ENCODE results near the gene TP53I3. TPM values are rescaled to one million over a fixed set of nuclear protein-coding genes. Genes with fewer than 3 reads are reported as not detected.
A peak's percentile ranks its signal among the peaks of the same experiment; 100 is the strongest.
"Not testable (repeated sequence)": the region's sequence is repeated elsewhere in the genome, so short reads cannot be mapped to it uniquely, and the experiment has no call there.

TP53I3 gene
- total RNA-seq, 1 donor from 2014 or later, result 15.4 TPM

DNA sequence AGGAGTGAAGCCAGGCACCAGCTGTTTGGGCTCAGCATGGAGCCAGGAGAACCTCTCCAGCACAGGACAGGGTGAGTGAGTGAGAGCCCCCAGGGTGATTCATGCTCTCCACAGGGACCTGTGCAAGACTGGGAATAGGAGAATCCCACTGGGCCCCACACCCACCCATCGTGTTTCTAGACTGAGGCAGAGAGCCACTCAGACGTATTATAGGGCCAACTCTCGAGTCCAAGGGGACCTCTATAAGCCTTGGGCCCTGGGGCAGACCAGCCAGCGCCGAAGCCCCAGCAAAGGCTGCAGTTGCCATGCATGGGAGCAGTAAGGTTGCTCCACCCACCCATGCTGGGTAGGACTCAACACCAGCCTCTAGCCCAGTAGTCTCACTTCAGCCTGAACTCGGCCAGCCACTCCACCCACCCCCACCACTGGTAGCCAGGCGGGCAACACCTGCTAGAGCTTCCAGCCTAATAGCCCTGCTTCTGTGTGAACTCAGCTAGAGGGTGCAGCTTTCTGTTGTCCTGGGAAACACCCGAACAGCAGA is 19.5 kb upstream of the TP53I3 start:
- ATAC-seq (ENCODE audit: poor library complexity) (no peak), DNase-seq (no peak)
- intact Hi-C loops (cut with DNase I), result no loop called here

DNA sequence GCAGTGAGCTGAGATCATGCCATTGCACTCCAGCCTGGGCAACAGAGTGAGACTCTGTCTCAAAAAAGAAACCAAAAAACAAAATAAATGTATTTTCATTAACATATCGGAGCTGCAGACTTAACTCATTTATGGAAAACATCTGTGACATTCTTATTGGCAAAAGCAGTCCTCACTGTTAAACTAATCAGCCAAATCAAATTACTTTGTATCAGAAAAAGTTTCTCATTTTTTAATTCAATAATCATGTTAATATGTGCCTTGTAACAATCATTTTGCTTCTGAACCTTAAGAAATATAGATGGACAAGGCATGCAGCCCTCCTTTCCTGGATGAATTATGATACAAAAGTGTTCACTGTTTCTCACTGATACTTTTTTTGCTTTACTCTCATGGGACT is 18.0 kb upstream of the TP53I3 start:
- DNase-seq (no peak), ATAC-seq (ENCODE audit: poor library complexity) (no peak)
- intact Hi-C loops (cut with DNase I), result no loop called here

DNA sequence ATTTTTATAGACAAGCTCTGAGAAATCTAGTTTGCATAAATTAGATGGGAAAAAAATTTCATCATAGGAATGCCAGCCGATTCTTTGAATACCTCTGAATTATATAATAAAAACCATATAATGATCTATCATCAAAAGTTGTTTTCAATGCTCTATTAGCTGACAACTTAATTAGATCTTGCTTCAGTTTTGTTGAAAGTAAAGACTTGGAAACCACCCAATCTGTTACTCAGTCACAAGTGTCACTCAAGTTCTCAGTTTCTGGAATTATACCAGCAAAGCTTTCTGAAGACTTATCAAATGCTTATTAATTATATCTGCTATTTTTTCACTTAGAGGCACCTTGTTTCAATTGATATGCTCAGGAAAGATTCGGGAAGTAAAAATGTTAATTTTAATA is 17.4 kb upstream of the TP53I3 start:
- DNase-seq, result no peak
- no peak for ATAC-seq (ENCODE audit: poor library complexity)
- intact Hi-C loops (cut with DNase I), result no loop called here

DNA sequence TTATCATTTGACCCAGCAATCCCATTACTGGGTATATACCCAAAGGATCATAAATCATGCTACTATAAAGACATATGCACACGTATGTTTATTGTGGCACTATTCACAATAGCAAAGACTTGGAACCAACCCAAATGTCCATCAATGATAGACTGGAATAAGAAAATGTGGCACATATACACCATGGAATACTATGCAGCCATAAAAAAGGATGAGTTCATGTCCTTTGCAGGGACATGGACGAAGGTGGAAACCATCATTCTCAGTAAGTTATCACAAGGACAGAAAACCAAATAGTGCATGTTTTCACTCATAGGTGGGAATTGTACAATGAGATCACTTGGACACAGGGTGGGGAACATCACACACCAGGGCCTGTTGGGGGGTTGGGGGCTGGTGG is 16.1 kb upstream of the TP53I3 start:
- DNase-seq; intact Hi-C loops (cut with DNase I); ATAC-seq (ENCODE audit: poor library complexity): not testable (repeated sequence)

DNA sequence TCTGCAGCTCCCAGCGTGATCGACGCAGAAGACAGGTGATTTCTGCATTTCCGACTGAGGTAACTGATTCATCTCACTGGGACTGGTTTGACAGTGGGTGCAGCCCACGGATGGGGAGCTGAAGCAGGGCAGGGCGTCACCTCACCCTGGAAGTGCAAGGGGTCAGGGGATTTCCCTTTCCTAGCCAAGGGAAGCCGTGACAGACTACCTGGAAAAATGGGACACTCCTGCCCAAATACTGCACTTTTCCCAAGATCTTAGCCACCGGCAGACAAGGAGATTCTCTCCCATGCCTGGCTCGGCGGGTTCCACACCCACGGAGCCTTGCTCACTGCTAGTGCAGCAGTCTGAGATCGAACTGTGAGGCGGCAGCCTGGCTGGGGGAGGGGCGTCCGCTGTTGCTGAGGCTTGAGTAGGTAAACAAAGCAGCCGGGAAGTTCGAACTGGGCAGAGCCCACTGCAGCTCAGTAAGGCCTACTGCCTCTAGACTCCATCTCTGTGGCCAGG is 10.6 kb upstream of the TP53I3 start:
- intact Hi-C loops (cut with DNase I); ATAC-seq (ENCODE audit: poor library complexity); DNase-seq: not testable (repeated sequence)

DNA sequence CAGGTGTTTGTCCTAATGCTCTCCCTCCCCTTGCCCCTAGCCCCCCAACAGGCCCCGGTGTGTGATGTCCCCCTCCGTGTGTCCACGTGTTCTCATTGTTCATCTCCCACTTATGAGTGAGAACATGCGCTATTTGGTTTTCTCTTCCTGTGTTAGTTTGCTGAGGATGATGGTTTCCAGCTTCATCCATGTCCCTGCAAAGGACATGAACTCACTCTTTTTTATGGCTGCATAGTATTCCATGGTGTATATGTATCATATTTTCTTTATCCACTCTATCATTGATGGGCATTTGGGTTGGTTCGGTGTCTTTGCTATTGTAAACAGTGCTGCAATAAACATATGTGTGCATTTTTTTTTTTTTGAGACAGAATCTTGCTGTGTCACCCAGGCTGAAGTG is 8.6 kb upstream of the TP53I3 start:
- intact Hi-C loops (cut with DNase I); DNase-seq; ATAC-seq (ENCODE audit: poor library complexity): not testable (repeated sequence)

DNA sequence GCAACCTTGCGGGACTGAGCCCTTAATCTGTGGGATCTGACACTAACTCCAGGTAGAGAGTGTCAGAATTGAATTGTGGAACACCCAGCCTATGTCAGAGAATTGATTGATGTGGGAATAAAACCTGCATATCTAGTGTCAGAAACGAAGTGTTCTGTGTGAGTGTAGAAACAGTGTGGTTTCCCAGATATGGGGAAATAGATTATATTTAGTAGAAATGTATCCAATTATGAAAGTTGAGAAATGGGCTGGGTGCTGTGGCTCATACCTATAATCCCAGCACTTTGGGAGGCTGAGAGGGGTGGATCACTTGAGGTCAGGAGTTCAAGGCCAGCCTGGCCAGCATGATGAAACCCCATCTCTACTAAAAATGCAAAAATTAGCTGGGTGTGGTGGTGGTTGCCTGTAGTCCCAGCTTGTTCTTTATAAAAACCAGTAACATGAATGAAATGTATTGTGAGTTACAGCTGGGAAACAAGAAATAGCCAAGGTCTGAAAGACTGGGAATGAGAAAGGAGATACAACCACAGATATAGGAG is 4.3 kb upstream of the TP53I3 start:
- intact Hi-C loops (cut with DNase I), result loop anchor here (10.0 kb wide), 1 partner anchor 264 kb away; no protein-coding TSS in a partner anchor
- DNase-seq (no peak), ATAC-seq (ENCODE audit: poor library complexity) (no peak)

DNA sequence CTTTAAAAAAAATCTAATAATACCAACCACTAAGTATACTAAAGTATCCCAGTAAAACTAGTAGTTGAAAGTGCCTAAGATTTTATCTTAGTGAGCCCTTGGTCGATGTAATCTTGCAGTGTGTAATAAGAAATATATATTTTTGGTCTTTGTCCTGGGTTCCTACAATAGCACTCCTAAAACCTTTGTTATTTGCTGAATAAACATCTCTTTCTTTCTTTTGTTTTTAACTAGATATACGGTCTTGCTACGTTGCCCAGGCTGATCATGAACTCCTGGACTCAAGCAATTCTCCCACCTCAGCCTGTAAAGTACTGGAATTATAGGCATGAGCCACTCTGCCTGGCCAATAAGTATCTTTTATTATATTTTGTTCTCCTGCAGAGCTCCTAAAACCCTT is 2.4 kb upstream of the TP53I3 start:
- DNase-seq, result no peak
- no peak for ATAC-seq (ENCODE audit: poor library complexity)
- intact Hi-C loops (cut with DNase I), result loop anchor here (10.0 kb wide), 1 partner anchor 262 kb away; no protein-coding TSS in a partner anchor

DNA sequence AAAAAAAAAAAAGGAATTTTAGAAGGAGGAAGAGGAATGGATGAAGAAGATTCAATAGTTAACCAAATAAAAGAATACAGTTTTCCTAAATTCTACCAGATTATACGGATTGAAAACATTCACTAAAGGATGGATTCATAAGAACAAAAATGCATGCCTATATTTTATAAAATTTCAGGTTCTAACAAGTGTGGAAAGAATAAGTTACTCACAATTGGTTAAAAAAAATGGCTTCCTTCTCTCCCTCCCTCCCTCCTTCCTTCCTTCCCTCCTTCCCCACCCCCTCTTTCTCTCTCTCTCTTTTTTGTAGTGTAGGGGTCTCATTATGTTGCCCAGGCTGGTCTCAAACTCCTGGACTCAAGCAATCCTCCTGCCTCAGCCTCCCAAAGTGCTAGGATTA is 1.6 kb upstream of the TP53I3 start:
- no peak for ATAC-seq (ENCODE audit: poor library complexity)

DNA sequence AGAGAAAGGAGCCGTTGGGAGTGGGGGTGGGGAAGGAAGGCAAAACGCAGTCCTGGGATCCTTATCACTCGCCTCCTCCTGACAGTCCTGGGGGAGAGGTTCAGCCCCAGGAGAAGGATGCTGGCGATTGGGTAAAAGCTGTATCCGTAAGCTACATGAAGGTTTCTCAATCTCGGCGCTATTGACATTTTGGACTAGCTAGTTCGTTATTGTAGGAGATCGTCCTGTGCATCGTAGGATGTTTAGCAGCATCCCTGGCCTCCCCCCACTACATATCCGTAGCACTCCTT is 511 bp upstream of the TP53I3 start:
- ATAC-seq (ENCODE audit: poor library complexity) (peak; percentile 1), DNase-seq (no peak)
- intact Hi-C loops (cut with DNase I), result loop anchor here (10.0 kb wide), 1 partner anchor 260 kb away; no protein-coding TSS in a partner anchor

More for the DNA sequence above, 1.6 kb upstream of the TP53I3 start:
- intact Hi-C loops (cut with DNase I), result loop anchor here (10.0 kb wide), 1 partner anchor 261 kb away; no protein-coding TSS in a partner anchor
- no peak for DNase-seq

DNA sequence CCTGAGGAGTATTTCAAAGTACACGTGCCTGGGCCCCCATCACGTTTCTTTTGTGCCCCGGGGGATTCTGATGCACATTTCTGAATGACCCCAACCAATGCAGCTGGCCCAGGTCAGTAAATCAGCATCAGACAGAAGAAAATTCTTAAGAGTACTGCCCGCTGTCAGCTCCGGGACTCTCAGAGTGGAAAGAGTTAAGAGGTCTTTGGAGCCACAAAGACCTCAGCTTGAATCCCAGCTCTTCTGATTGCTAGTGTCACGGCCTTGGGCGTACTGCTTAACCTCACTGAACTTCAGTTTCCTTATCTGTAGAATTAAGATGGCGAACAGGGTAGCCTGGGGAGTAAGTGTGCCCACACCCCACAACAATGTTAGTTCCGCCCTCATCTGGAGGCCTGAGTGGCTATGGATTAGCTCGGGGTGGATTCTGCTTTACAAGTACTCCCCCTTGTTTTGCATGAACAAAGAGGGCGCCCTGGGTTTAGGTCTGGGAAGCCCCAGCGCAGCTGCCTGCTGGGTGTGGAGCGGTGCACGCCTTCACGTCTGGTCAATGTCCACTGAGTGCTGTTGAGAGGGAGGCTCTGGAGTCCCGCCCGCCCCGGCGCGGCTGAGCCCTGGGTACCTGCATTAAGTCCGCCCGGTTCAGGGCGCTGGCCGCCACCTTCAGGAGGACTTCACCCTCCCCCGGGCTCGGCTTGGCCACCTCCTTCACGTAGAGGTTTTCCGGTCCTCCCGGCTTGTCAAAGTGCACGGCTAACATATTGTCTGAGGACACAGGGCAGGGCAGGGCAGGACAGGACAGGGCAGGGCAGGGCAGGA is 858 bp downstream of the TP53I3 start:
- intact Hi-C loops (cut with DNase I), result loop anchor here (10.0 kb wide), 1 partner anchor 259 kb away; no protein-coding TSS in a partner anchor
- ATAC-seq (ENCODE audit: poor library complexity), result peak; percentile 77
- no peak for DNase-seq

DNA sequence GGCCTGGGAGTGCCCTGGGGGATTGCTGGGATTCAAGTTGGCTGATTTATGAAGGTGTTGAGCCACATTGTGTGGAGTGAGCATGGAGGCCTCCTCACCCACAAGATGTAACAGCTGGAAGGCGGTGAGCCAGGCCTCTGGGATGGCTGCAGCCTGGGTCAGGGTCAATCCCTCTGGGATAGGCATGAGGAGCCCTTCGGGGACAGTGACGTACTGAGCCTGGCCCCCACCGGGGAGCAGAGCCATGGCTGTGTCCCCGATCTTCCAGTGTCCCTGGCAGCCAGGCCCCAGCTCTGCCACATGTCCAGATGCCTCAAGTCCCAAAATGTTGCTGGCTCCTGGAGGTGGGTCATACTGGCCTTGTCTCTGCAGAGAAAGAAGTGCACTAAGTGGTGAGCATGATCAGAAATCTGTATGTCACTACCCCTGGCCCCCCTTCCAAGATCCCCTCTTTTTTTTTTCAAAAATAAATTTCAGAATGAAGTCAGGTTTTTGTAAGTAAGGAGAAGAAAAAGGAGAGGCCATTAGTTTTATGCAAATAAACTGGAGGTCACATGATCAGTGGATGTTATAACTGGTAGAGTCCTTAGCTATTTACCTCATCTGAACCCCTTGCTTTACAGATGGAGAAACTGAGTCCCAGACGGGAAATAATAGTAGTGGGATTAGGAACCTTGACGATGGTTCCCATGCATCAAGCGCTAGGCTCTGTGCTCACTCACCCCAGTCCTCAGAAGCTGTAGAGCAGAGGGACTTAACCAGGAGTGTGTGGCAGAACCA is 1.7 kb downstream of the TP53I3 start:
- intact Hi-C loops (cut with DNase I), result loop anchor here (10.0 kb wide), 1 partner anchor 258 kb away; no protein-coding TSS in a partner anchor
- no peak for DNase-seq

DNA sequence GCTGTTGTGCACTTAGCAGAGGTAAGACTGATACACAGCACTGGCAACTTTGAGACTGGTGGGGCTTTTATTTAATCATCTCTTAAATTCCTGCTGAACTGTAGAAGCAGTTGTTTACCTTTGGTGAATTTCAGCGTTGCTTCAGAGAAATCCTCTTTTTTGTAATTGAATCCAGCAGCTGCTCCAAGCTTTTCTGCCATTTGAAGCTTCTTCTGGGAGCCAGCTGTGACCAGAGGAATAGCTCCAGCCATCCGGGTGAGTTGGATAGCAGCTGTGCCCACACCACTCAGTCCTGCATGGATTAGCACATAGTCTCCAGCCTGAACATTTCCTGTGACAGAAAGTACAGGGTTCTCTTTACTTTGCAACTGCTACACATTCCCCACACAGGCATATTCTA is 3.9 kb downstream of the TP53I3 start:
- DNase-seq (no peak), ATAC-seq (ENCODE audit: poor library complexity) (no peak)
- intact Hi-C loops (cut with DNase I), result loop anchor here (10.0 kb wide), 1 partner anchor 256 kb away; no protein-coding TSS in a partner anchor

More for the DNA sequence above, 1.7 kb downstream of the TP53I3 start:
- no peak for ATAC-seq (ENCODE audit: poor library complexity)

DNA sequence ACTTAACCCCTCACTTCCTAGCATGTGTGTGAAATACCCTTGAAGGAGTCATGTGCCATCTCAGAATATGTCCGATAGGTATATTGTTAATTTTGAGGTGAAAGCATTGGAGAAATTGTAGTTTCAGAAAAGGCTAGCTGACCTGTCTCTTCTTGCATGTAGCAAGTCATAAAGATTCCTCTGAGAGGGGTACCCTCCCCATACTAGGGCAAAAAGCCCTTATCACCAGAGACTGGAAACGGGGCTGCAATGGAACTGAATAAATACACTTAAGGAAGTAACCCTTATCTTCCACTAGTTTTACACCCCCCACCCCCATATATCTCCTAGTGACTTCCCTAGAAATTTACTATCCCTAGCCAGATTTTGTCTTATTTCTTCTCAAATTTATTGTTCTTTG is 6.8 kb downstream of the TP53I3 start:
- intact Hi-C loops (cut with DNase I), result loop anchor here (5.0 kb wide), 1 partner anchor 151 kb away; the partner anchor contains the start of gene ATAD2B
- ATAC-seq (ENCODE audit: poor library complexity), result no peak

DNA sequence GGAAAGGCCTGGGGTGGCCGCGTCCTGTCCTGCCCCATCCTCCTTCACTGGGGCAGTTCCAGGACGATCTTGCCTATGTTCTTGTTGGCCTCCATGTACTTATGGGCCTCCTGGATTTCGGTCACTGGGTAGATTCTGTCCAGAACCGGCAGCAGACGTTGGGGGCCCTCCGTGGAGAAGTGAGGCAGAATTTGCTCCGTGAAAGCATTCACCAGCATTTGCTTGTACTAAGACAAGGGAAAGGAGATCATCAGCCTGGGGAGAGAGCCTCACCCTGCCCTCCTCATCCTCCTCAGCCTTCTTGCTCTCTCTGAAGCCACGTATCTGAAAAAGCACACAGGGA is 7.1 kb downstream of the TP53I3 start:
- intact Hi-C loops (cut with DNase I), result loop anchor here (5.0 kb wide), 1 partner anchor 150 kb away; the partner anchor contains the start of gene ATAD2B
- ATAC-seq (ENCODE audit: poor library complexity) (no peak), DNase-seq (no peak)

More for the DNA sequence above, 6.8 kb downstream of the TP53I3 start:
- DNase-seq, result no peak

DNA sequence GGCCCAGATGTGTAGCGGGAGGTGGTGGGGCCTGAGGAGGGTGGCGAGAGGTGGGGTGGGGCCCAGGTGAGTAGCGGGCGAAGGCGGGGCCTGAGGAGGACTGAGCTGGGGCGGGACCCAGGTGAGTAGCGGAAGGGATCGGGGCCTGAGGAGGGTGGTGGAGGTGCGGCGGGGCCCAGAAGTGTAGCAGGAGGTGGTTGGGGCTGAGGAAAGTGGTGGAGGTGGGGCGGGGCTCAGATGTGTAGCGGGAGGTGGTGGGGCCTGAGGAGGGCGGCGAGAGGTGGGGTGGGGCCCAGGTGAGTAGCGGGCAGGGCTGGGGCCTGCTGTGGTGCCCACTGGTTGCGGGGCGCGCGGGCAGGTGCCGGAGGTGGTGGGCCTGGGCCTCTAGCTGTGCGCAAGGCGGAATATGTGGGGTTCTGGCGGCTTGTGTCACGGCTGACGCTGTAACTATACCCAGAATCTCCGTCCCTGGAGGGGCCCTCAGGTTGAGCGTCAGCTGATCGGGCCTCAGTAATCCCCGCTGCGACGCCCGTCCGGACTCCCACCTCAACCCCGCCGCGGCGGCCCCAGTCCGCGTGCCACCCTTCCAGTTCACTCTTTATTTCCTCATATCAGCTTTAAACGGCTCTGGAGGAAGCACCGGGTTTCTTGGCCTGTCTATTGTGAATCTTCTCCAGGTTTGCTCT is 7.6 kb downstream of the TP53I3 start:
- peak; percentile 15 for ATAC-seq (ENCODE audit: poor library complexity)
- peak; percentile 49 for DNase-seq
- intact Hi-C loops (cut with DNase I), result loop anchor here (5.0 kb wide), 1 partner anchor 150 kb away; the partner anchor contains the start of gene ATAD2B

DNA sequence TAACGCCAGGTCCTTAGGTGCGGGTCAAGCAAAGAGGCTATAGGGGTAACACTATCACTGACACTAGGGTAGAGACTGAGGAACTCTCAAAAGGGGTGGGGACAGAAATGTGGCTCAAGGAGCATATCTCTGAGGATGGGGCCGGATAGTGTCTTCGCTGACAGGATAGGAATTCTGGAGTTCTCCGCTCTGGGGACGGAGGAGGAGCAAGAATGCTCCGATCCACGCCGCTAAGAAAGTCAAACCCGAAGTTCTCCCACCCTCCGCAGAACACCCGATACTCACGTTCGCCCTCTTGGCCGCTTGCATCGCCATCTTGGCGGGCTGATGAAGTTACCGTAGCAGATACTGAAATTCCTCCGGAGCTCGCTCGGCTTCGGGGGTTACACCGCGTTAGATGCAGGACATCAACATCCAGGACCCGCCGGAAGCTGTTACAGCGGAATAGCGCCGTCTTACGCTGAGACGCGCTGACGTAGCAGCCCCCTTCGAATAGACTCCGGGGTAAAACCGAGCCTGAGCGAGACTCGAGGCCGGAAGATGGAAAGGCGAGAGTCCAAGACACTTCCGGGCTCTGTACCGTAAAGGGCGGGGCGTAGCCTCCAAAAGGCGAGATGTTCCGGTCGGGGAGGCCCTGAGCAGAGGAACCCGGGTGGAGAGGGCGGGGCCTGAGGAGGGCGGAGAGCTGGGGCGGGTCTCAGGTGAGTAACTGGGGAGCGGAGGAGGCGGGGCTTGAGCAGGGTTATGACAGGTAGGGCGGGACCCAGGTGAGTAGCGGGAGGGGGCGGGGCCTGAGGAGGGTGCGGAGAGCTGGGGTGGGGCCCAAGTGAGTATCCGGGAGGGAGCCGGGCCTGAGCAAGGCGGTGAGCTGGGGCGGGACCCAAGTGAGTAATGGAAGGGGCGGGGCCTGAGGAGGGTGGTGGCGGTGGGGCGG is 8.5 kb downstream of the TP53I3 start, which contains the start of gene SF3B6:
Gene SF3B6, minus strand, starts transcription at position 412 of the 934 bp plus-strand sequence. Its CDS starts 97 bp downstream, at position 315.
- intact Hi-C loops (cut with DNase I), result loop anchor here (5.0 kb wide), 1 partner anchor 149 kb away; the partner anchor contains the start of gene ATAD2B
- ATAC-seq (ENCODE audit: poor library complexity), result peak; percentile 95
- peak; percentile 98 for DNase-seq
